Glomerular endothelial cell (primary cell): ENCODE results near the gene CORO1C. TPM values are rescaled to one million over a fixed set of nuclear protein-coding genes. Genes with fewer than 3 reads are reported as not detected.
A peak's percentile ranks its signal among the peaks of the same experiment; 100 is the strongest.
"Not testable (repeated sequence)": the region's sequence is repeated elsewhere in the genome, so short reads cannot be mapped to it uniquely, and the experiment has no call there.

Experiments used
- DNase-seq: peaks from one replicate; pipeline ENCODE4 v3.0.0-alpha.2; 2011; ENCODE audit warnings: low read depth, low spot score; ENCODE audit errors: extremely low read depth
- total RNA-seq: library from RNA; depleted of rRNA; stranded (reverse); fragments of >200 nt; gene quantifications from 2 replicates; pipeline ENCODE4 v1.2.3, GENCODE V29; 2015

The CORO1C gene
- total RNA-seq, 1 donor from 2014 or later: 291 TPM

DNA sequence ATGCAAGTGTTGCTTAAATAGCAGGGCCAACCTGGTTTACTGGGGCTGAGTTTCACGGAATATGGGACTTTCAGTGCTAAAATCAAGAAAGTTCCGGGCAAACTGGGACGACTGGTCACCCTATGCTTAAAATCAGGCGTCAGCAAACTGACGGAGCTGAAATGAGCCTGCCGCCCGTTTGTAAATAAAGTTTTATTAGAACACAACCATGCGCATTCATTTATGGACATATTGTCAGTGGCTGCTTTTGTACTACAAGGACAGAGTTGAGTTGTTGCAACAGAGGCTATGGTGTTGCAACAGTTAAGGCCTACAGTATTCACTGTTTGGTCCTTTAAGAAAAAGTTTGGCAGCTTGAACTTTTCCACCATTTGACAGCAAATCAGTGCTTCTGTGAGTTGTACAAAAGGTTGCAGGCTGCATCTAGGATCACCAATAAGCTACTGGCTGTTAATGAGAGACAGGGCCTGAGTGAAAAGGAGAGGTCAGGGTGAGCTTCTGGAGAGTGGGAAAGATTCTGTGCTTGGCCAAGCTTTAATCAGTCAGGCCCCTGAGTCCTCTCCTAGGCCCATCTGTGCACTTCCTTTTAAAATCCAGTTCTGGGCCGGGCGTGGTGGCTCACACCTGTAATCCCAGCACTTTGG, 111.0 kb downstream of the CORO1C start:
- DNase-seq: no peak

DNA sequence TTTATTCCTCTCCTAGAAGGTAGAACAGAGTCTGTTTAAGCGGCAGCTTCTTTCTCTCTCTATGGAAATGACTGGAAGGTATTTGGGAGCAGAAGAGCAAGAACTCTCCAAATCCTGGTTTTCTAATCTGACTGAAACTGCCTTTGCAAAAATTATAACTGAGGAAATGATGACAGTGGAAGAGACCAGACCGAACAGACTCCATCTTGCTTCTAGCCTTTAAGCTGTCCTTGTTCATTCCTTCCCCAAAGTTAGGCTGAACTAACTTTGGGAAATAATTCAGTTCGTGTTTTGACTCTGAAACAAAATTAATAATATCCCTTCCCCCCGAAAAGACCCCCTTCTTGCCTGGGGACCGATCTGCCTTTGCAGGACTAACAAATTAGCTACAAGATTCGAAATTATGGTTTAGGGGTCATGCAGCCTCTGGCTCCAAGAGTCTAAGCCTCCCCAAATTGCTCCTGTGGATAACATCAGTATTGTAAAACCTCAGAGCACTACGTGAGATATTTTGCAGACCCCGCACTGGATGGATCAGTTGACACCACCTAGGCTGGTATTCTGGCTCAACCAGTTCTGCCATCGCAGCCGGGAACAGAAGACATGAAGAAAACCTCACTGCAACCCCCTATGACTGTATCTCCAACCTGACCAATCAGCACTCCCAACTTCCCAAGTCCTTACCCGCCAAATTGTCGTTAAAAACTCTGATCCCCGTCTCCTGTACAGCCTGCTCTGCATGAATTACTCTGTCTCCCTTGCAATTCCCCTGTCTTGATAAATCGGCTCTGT, 111.8 kb downstream of the CORO1C start:
- DNase-seq: no peak

GRCh38 chr12:108618953-108619274, 112.4 kb downstream of the CORO1C start:
- DNase-seq: not testable (repeated sequence)

- peak; percentile 45 for DNase-seq
These were observed 113.0 kb downstream of the CORO1C start for GRCh38 chr12:108618079-108618952.

DNA sequence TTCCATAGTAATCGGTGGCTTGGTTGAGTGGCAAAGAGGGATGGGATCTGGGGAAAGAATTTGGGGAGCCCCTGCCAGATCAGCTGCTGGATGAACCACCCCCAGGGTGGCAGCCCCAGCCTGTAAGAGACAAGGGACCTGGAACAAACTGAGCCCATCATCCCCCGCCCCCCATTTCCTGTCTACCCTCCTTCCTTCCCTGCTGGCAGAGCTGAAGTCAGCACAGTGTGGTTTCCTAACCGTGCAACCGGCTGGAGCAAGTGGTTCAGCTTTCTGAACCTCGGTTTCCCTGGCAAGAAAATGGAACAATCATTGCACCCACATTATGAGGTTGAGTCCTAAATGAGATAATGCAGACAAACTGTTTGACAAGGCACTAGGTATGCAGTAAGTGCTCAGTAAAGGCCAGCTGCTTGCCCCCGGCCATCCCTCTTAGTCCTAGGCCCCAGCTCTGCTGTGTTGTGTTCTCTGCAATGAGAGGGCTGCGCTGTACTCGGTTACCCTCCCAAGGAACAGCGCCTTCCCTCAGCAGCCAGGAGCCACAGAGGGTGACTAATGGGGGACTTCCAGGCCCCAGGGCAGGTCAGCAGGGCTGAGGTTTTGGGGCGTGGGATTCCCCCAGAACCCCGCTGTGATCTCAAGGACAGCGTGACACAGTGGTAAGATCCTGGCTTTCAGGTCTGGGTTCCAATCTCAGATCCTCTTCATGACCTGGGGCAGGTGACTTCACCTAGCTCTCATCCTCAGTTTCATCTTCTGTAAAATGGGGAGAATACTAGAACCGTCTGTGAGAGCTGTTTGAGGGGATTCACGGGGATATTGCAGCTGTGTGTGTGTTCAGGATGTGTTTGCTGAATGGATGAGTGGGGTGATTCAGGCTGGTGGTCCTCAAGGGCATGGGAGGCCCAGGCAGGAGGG, 114.1 kb downstream of the CORO1C start:
- no peak for DNase-seq

DNA sequence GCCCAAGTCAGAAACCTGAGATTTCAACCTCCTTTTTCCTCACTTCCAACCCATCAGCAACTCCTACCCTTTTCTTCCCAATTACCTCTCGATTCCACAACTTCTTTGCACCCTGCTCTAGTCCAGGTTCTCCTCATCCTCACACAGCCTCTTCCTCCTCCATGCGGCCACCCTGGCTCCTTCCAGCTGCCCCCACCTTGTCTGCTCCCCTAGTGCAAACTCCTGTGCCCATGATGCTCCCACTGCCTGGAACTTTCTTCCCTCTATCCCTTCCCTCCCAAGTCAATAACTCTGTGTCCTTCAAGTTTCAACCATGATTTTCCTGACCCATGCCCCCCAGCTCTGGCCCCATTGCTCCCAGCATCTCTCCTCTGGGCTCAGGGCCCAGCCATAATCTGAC, 115.0 kb downstream of the CORO1C start:
- no peak for DNase-seq

DNA sequence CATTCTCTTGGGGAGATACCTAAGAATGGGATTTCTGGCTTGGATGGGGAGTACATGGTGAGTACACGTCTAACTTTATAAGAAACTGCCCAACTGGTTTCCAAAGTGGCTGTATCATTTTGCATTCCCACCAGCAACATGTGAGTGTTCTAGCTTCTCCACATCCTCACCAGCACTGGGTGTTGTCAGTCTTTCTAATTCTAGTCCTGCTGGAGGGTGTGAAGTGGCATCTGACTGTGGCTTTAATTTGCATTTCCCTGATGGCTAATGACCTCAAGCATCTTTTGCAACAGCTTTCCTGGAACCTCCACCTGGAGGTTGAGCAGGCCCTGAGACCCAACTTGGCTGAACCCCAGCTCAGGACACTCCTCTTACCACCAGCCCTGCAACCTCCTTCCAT, 115.4 kb downstream of the CORO1C start:
- DNase-seq: no peak

- DNase-seq: no peak
These were observed 116.7 kb downstream of the CORO1C start for GRCh38 chr12:108614639-108615038.

- DNase-seq: no peak
These were observed 117.3 kb downstream of the CORO1C start for GRCh38 chr12:108614041-108614440.

- DNase-seq: no peak
These were observed 117.8 kb downstream of the CORO1C start for GRCh38 chr12:108613548-108613947.

GRCh38 chr12:108612788-108613282, 118.5 kb downstream of the CORO1C start:
- no peak for DNase-seq

GRCh38 chr12:108611884-108612415, 119.4 kb downstream of the CORO1C start:
- DNase-seq: no peak

DNA sequence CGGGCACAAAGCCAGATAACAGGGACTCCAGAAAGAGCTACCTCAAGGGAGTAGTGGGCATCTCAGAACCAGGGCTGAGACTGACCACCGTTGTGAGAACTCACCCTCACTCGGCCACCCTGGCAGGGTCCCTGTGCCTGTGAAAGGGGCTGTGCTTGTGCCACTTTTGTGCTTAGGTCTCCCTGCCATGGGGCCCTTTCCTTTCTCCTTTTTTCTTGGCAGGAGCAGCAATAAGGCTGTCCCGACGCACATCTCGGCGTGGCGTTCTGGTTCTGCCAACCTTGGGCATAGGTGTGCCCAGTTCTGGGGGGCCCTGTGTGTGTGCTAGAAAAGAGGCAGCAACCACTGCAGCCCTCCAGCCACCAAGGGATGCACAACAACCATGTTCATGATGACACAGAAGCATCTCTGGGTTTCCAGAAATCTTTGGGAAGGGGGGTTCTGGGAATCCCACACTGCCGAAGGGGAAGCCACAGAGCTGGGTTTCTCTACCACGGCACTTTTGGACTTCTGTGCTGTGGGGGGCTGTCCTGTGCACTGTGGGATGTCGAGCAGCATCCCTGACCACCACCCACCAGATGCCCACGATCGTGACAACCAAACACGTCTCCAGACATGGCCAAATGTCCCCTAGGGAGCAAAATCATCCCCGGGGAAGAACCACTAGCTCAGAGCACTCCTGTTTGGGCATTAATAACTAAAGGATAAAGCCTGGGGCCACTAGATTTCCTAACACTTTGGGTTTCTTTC, 120.3 kb downstream of the CORO1C start:
- DNase-seq: no peak

DNA sequence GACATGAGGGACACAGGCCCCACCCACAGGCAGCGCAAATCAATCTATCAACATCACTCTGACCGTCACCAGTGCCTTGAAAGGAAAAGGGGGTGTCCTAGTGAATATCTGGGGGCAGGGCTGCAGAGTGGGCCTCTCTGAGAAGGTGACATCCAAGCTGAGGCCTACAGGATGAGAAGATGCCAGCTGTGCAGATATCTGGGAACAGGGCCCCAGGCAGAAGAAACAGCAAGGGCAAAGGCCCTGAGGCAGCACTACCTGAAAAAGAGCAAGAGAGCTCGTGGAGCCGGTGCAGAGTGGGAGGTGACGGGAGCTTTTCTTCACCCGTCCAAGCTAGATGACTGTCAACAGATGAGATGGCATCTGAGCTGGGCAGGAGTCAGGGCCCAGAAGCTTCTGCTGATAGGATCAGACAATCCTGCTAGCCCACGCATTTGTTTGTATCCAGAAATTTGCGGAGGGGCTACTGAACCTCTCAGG, 120.9 kb downstream of the CORO1C start:
- no peak for DNase-seq

- DNase-seq: no peak
These were observed 121.6 kb downstream of the CORO1C start for GRCh38 chr12:108609537-108610335.

GRCh38 chr12:108608616-108609015, 122.7 kb downstream of the CORO1C start:
- DNase-seq: no peak

DNA sequence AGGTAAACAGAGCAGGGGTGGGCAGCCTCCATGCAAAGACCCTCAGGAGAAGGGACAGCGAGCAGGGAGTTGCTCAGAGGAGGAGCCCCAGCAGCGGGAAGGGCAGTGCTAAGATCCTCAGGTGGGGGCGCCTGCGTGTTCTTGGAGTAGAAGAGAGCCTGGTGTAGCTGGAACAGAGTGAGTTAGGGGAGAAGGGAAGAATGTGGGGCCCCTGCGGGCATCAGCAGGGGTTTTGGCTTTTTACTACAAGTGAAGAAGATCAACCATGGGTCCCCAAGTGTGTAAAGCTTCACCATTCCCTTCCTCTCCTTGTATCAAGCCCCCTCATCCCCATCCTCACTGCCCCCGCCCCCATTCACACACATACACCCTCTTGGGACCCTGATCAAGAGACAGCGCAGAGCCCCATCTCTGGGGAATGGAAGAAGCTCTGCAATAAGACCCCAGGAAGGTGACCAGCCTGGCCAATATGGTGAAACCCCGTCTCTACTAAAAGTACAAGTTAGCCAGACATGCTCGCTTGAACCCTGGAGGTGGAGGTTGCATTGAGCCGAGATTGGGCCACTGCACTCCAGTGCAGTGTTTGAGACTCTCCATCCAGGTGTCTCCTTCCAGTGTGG, 123.2 kb downstream of the CORO1C start:
- no peak for DNase-seq

- no peak for DNase-seq
These were observed 124.8 kb downstream of the CORO1C start for GRCh38 chr12:108606492-108606891.
